ENCODE measurements around the gene PLAC1. TPM values are rescaled to one million over a fixed set of nuclear protein-coding genes. Genes with fewer than 3 reads are reported as not detected.

The PLAC1 gene
- total RNA-seq, 1 experiment from 2014 or later = 0.51 TPM

- no peak overlapping the region for H3K4me3 ChIP-seq (ENCODE audit: low read depth in 2 of 2, low read length in 2 of 2)
- no peaks in the 10 kb centered on the region for H3K27me3 ChIP-seq (ENCODE audit: control insufficient read depth, insufficient read depth, low read length)
- ATAC-seq = no peak
- in situ Hi-C loops (cut with HindIII; ENCODE audit: low pct_unique_long_range_greater_than_20kb, low sequenced_read_pairs) = no loop called here
- no peak overlapping the region for H3K27ac ChIP-seq (ENCODE audit: low read length)
- intact Hi-C loops (cut with micrococcal nuclease; ENCODE audit: unreplicated experiment) = no loop called here
- H3K4me1 ChIP-seq (ENCODE audit: control insufficient read depth, insufficient read depth, low read length) = no peaks in the 10 kb centered on the region
- no peak for DNase-seq (ENCODE audit: low read depth, low spot score)
- no peaks in the 10 kb centered on the region for H3K36me3 ChIP-seq (ENCODE audit: control insufficient read depth, insufficient read depth, low read length)
- POLR2A ChIA-PET = no interaction called here
- no peaks in the 10 kb centered on the region for H3K9me3 ChIP-seq (ENCODE audit: control insufficient read depth, insufficient read depth, low read depth, low read length)
- BruUV-seq (replicated peaks) = no TSS peak
- no peak for TF ChIP-seq CTCF (IDR thresholded peaks at IDR 0.05)
- TF ChIP-seq TCF7L2 (IDR thresholded peaks at IDR 0.05; ENCODE audit: low read depth, low read length) = no peak
- TF ChIP-seq, protein P1, sequence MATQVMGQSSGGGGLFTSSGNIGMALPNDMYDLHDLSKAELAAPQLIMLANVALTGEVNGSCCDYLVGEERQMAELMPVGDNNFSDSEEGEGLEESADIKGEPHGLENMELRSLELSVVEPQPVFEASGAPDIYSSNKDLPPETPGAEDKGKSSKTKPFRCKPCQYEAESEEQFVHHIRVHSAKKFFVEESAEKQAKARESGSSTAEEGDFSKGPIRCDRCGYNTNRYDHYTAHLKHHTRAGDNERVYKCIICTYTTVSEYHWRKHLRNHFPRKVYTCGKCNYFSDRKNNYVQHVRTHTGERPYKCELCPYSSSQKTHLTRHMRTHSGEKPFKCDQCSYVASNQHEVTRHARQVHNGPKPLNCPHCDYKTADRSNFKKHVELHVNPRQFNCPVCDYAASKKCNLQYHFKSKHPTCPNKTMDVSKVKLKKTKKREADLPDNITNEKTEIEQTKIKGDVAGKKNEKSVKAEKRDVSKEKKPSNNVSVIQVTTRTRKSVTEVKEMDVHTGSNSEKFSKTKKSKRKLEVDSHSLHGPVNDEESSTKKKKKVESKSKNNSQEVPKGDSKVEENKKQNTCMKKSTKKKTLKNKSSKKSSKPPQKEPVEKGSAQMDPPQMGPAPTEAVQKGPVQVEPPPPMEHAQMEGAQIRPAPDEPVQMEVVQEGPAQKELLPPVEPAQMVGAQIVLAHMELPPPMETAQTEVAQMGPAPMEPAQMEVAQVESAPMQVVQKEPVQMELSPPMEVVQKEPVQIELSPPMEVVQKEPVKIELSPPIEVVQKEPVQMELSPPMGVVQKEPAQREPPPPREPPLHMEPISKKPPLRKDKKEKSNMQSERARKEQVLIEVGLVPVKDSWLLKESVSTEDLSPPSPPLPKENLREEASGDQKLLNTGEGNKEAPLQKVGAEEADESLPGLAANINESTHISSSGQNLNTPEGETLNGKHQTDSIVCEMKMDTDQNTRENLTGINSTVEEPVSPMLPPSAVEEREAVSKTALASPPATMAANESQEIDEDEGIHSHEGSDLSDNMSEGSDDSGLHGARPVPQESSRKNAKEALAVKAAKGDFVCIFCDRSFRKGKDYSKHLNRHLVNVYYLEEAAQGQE (IDR thresholded peaks at IDR 0.05; ENCODE audit: insufficient read depth in 1 of 2, low read depth in 2 of 2, low read length in 1 of 2) = no peak
- no peak for TF ChIP-seq POLR2AphosphoS5 (IDR thresholded peaks at IDR 0.05; ENCODE audit: low read depth, low read length)
- no peak for TF ChIP-seq SIN3A (IDR thresholded peaks at IDR 0.05; ENCODE audit: borderline replicate concordance, insufficient read depth, low read depth, low read length)
- CTCF ChIA-PET = no interaction called here
These were observed 30.6 kb upstream of the PLAC1 start for GRCh38 chrX:134688839-134689238.

- no peaks in the 10 kb centered on the region for H3K9me3 ChIP-seq (ENCODE audit: control insufficient read depth, insufficient read depth, low read depth, low read length)
- CTCF ChIA-PET = no interaction called here
- no peaks in the 10 kb centered on the region for H3K36me3 ChIP-seq (ENCODE audit: control insufficient read depth, insufficient read depth, low read length)
- in situ Hi-C loops (cut with HindIII; ENCODE audit: low pct_unique_long_range_greater_than_20kb, low sequenced_read_pairs) = no loop called here
- DNase-seq (ENCODE audit: low read depth, low spot score) = no peak
- no peak overlapping the region for H3K4me3 ChIP-seq (ENCODE audit: low read depth in 2 of 2, low read length in 2 of 2)
- no peak for ATAC-seq
- no peak overlapping the region for H3K27ac ChIP-seq (ENCODE audit: low read length)
- no peaks in the 10 kb centered on the region for H3K4me1 ChIP-seq (ENCODE audit: control insufficient read depth, insufficient read depth, low read length)
- TF ChIP-seq, protein P1 (IDR thresholded peaks at IDR 0.05; ENCODE audit: insufficient read depth in 1 of 2, low read depth in 2 of 2, low read length in 1 of 2) = no peak
- TF ChIP-seq SIN3A (IDR thresholded peaks at IDR 0.05; ENCODE audit: borderline replicate concordance, insufficient read depth, low read depth, low read length) (no peak), POLR2AphosphoS5 (IDR thresholded peaks at IDR 0.05; ENCODE audit: low read depth, low read length) (no peak), CTCF (IDR thresholded peaks at IDR 0.05) (no peak), TCF7L2 (IDR thresholded peaks at IDR 0.05; ENCODE audit: low read depth, low read length) (no peak)
- intact Hi-C loops (cut with micrococcal nuclease; ENCODE audit: unreplicated experiment) = no loop called here
- H3K27me3 ChIP-seq (ENCODE audit: control insufficient read depth, insufficient read depth, low read length) = no peaks in the 10 kb centered on the region
- POLR2A ChIA-PET = no interaction called here
- BruUV-seq (replicated peaks) = no TSS peak
These were observed 30.0 kb upstream of the PLAC1 start for GRCh38 chrX:134688031-134688823.
